ENCODE results near the gene GGT5.
"Not testable (repeated sequence)": the region's sequence is repeated elsewhere in the genome, so short reads cannot be mapped to it uniquely, and the experiment has no call there.

Gene GGT5

GRCh38 chr22:24205438-24206195 lies 39.3 kb downstream of the GGT5 start:
- H3K36me3 Mint-ChIP-seq (ENCODE audit: low read depth), result peaks cover 10% of the 10 kb centered on the region
- H3K9me3 Mint-ChIP-seq, result peaks cover 34% of the 10 kb centered on the region
- no peaks in the 10 kb centered on the region for H3K27me3 Mint-ChIP-seq (ENCODE audit: low read depth, poor library complexity)
- no peak for DNase-seq
- H3K4me3 Mint-ChIP-seq, result no peak overlapping the region
- H3K27ac Mint-ChIP-seq, result no peak overlapping the region
- TF ChIP-seq CTCF (IDR thresholded peaks at IDR 0.05), result no peak
- peaks cover 39% of the 10 kb centered on the region for H3K4me1 Mint-ChIP-seq

- not testable (repeated sequence) for H3K4me3 Mint-ChIP-seq; H3K27ac Mint-ChIP-seq; H3K27me3 Mint-ChIP-seq (ENCODE audit: low read depth, poor library complexity); DNase-seq
- Mint-ChIP-seq H3K36me3 (ENCODE audit: low read depth) (peaks cover 10% of the 10 kb centered on the region), H3K9me3 (peaks cover 34% of the 10 kb centered on the region), H3K4me1 (peaks cover 32% of the 10 kb centered on the region)
These were observed 41.0 kb downstream of the GGT5 start for GRCh38 chr22:24203856-24204255.

GRCh38 chr22:24201681-24202614 lies 42.9 kb downstream of the GGT5 start:
- Mint-ChIP-seq H3K4me1 (peaks cover 27% of the 10 kb centered on the region), H3K9me3 (peaks cover 30% of the 10 kb centered on the region), H3K27ac (peak overlapping the region; percentile 56), H3K36me3 (ENCODE audit: low read depth) (peaks cover 10% of the 10 kb centered on the region), H3K4me3 (no peak overlapping the region), H3K27me3 (ENCODE audit: low read depth, poor library complexity) (no peaks in the 10 kb centered on the region)
- DNase-seq, result no peak
- no peak for TF ChIP-seq CTCF (IDR thresholded peaks at IDR 0.05)

GRCh38 chr22:24200619-24201212 lies 44.2 kb downstream of the GGT5 start:
- Mint-ChIP-seq H3K9me3 (peaks cover 24% of the 10 kb centered on the region), H3K4me1 (peaks cover 22% of the 10 kb centered on the region), H3K27me3 (ENCODE audit: low read depth, poor library complexity) (no peaks in the 10 kb centered on the region), H3K36me3 (ENCODE audit: low read depth) (peaks cover 9% of the 10 kb centered on the region), H3K4me3 (no peak overlapping the region), H3K27ac (no peak overlapping the region)
- no peak for TF ChIP-seq CTCF (IDR thresholded peaks at IDR 0.05)
- DNase-seq, result no peak

GRCh38 chr22:24198682-24199052 lies 46.2 kb downstream of the GGT5 start:
- Mint-ChIP-seq H3K27ac (peak overlapping the region; percentile 21), H3K36me3 (ENCODE audit: low read depth) (no peaks in the 10 kb centered on the region)

More at GRCh38 chr22:24198682-24199052, 46.2 kb downstream of the GGT5 start:
- no peak for DNase-seq
- no peak for TF ChIP-seq CTCF (IDR thresholded peaks at IDR 0.05)
- H3K27me3 Mint-ChIP-seq (ENCODE audit: low read depth, poor library complexity), result peaks cover 4% of the 10 kb centered on the region
- no peak overlapping the region for H3K4me3 Mint-ChIP-seq
- peaks cover 9% of the 10 kb centered on the region for H3K9me3 Mint-ChIP-seq
- H3K4me1 Mint-ChIP-seq, result peaks cover 22% of the 10 kb centered on the region
